HTR-8/SVneo (cell line): ENCODE measurements around the gene PPP6R3.

ENCODE experiments used
- DNase-seq: peaks from one replicate; pipeline ENCODE4 v3.0.0; 2011; ENCODE audit warnings: low spot score, mixed read lengths; ENCODE audit not compliant: insufficient read length
- FAIRE-seq: peaks from 2 replicates; lab custom pipeline; 2011; peaks lifted over from hg19 to GRCh38; lab: Jason Lieb, UNC

Gene PPP6R3

GRCh38 chr11:68481579-68482240 is 21.2 kb downstream of the PPP6R3 start:
- DNase-seq (no peak), FAIRE-seq (no peak)

GRCh38 chr11:68488623-68489022 is 28.1 kb downstream of the PPP6R3 start:
- FAIRE-seq (no peak), DNase-seq (no peak)

DNA sequence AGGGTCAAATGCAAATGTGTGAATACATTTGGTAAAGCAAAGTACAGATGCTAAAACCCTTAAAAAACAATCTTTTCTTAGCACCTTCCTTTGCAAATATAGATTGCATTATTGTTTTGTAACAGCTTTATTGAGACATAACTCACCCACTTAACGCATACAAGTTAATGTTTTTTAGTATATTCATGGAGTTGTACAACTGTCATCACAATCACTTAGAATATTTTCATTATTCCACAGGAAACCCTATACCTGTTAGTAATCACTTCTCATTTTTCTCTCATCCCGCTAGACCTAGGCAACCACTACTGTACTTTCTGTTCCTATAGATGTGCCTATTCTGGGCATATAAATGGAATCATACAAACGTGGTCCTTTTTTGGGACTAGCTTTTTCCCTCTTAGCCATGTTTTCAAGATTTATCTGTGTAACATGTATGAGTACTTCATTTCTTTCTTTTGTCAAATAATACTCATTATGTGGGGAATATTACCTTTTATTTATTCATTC is 34.7 kb downstream of the PPP6R3 start:
- no peak for FAIRE-seq

GRCh38 chr11:68495872-68496271 is 35.3 kb downstream of the PPP6R3 start:
- FAIRE-seq (no peak), DNase-seq (no peak)

More for the DNA sequence above, 34.7 kb downstream of the PPP6R3 start:
- DNase-seq, result no peak

GRCh38 chr11:68497761-68498160 is 37.2 kb downstream of the PPP6R3 start:
- no peak for DNase-seq
- FAIRE-seq, result no peak

- no peak for DNase-seq
These were observed 37.8 kb downstream of the PPP6R3 start for GRCh38 chr11:68498321-68498720.

DNA sequence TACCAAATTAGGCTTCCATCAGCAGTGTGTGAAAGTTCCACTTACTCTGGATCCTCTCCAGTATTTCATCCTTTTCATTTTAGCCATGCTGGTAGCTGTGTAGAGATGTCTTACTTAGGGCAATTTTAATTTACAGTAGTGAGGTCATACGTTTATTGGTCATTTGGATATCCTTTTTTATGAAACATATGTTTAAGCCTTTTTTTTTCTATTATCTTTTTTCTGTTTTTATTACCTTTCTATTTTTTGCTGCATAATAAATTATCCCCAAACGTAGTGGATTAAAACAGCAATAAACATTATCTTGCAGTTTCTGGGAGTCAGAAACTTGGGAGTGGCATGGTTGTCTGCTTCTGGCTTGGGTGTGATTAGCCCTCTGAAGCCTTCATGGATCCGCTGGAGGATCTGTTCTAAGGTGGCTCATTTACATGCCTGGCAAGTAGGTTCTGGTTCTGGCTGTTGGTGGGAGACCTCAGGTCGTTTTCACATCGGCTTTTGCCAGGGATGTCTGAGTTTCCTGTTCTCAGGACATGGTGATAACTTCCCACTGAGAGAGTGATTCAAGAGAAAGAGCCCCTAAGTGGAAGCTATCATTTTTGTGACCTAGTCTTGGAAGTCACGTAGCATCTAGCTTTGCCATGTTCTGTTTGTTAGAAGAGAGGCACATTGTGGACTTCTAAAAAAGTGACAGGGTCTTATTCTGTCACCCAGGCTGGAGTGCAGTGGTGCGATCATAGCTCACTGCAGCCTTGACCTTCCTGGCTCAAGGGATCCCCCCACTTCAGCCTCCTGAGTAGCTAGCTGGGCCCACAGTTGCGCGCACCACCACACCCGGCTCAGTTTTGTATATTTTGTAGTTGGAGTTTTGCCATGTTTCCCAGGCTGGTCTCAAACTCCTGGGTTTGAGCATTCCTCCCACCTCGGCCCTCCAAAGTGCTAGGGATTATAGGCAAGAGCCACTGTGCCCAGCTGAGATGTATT is 38.6 kb downstream of the PPP6R3 start:
- FAIRE-seq (no peak), DNase-seq (no peak)

More at GRCh38 chr11:68498321-68498720, 37.8 kb downstream of the PPP6R3 start:
- FAIRE-seq, result no peak

DNA sequence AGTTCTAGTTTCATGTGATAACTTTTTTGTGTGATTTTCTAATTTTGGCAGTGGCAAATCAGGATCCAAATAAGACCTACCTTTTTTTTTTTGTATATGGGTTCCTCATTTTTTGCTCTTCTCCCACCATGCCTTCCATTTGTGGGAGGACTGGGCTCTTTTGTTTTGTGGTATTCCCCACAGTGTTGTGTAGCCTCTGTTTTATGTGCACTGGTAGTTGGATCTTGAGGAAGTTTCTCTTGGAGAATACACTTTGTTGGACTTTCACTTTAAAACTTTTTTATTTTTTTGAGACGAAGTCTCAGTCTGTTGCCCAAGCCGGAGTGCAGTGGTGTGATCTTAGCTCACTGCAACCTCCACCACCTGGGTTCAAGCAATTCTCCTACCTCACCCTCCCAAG is 39.7 kb downstream of the PPP6R3 start:
- no peak for DNase-seq
- FAIRE-seq, result no peak

DNA sequence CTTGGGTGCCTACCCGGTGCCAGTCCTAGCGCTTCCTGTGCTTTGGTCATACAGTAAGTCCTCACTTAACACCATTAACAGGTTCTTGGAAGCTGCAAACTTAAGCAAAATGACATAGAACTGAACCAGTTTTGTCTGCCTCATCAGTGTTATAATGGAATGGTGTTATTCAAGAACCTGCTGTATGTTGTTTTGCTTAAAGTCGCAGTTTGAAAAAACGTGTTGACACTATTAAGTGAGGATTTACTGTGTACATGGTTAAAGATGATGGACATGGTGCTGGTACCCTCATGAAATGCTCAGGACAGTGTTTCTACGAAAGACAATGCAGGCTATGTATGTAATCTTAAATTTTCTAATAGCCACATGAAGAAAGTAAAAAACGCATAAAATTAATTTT is 41.3 kb downstream of the PPP6R3 start:
- FAIRE-seq, result no peak
- no peak for DNase-seq

DNA sequence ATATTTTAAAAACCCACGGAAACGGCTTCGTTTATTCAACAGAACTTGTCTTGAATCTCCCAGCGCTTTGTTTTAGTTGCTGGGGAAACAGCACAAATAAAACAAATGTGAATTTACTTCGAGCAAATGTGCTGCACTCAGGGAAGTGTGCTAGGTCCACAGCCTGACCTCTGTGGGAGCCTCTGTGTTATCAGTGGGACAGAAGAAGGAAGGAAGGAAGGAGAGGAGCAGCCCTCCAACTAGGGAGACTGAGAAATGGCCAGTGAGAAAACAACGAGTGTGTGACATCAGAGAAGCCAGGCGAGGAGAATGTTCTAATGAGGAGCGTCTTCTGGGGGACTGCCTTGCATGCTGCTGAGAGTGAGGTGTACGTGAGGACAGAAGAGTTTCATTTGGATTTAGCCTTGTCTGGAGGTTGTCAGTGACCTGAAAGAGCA is 42.7 kb downstream of the PPP6R3 start:
- DNase-seq (no peak), FAIRE-seq (no peak)

DNA sequence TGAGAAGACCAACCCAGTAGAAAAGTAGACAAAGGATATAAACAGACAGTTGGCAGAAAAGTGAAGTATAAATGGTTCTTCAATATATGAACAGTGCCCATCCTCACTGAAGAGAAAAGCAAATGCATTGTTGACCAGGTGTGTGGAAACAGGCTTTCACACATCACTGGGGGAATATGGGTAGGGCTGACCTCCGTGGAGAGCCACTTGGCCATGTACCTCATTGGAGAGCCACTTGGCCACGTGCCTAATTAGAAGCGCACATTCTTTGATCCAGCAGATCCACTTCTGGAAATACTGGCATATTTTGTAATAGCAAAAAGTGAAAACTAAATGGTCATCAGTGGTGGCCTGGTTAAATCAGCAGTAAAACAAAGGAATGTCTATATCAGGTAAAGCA is 43.2 kb downstream of the PPP6R3 start:
- DNase-seq (no peak), FAIRE-seq (no peak)

DNA sequence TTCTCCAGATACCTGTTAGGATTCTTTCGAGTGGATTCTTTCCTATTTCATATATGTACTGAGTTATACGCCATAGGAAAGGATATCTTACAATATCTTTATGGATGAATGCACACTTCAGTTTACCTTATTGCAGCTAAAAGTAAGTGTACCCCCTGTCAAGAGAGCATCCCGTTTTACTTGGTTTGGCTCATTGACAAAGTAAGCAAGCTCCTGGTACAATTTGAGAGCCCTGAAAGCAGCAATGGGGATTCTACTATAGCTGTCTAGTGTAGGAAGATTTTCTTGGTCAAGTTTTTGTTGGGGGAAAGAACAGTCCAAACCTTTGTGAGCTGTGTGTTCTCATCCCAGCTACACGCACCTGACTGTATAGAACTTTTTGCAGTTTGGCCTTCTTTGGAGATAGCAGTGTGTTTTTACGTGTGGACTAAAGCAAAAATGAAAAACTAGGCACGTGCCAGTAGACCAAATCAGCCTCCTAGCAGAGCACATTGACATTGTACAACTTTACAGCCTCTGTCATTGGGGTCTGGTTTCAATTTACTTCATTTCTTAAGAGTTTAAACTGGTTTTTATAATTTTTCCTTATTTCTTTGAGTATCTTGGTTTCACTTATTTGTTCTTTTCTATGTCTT is 44.0 kb downstream of the PPP6R3 start:
- no peak for FAIRE-seq
- no peak for DNase-seq

GRCh38 chr11:68505596-68505995 is 45.0 kb downstream of the PPP6R3 start:
- FAIRE-seq, result no peak
- DNase-seq, result no peak

DNA sequence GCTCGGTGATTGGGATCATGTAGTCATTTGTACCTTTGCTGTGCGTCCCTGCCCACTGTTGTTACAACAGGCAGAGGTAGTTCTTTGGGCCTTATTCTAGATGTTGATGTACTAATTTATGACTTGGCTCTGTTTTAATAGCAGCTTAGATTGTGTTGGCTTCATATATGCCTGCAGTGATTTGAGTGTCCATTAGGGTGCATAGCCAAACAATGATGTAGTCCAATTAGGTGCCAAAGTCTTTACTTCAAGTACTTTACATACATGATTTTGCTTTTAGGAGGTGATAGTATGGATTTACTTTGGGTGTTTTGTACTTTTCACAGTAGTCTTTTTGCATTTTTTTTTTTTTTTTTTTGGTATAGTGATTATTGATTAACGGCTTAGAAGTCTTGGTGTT is 46.4 kb downstream of the PPP6R3 start:
- DNase-seq, result no peak
- no peak for FAIRE-seq

DNA sequence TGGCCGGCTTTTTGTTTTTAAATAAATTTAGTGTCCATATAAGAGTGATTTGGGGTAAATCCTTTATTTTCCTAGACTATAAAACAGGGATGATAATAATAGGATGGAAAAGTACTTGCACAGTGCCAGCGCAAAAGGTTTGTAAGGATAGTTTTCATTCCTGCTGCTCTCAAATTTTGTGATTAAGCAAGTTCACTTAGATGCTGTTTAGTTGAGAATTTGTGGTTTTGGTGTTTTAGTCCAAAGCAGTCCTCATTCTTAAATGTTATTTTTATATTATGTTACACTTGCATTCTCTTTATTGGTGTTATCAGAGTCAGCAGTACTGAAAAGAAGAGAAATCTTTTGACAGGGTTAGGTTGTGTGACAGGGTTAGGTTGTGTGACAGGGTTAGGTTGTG is 47.9 kb downstream of the PPP6R3 start:
- DNase-seq (no peak), FAIRE-seq (no peak)

- no peak for FAIRE-seq
These were observed 48.5 kb downstream of the PPP6R3 start for GRCh38 chr11:68509066-68509465.

DNA sequence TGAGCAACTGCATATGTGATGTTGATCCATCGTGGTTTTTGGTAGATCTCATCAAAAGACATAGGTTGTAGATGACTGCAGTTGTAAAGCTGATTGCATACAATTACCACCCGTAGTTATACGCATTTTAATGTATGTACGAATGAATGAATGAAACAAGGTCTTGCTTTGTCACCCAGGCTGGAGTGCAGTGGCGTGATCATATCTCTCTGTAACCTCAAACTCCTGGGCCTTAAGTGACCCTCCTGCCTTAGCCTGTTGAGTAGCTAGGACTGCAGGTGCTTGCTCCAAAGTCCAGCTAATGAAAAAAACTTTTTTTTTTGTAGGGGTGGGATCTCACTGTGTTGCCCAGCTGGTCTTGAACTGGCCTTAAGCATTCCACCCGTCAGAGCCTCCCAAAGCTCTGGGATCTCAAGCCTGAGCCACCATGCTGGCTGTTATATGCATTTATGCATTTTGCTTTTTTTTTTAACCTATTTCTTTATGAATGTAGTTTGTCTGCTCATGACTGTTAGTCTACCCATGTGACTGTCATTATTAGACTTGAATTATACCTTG is 53.5 kb downstream of the PPP6R3 start:
- no peak for FAIRE-seq
- no peak for DNase-seq

More at GRCh38 chr11:68509066-68509465, 48.5 kb downstream of the PPP6R3 start:
- DNase-seq, result no peak

- DNase-seq (no peak), FAIRE-seq (no peak)
These were observed 56.7 kb downstream of the PPP6R3 start for GRCh38 chr11:68517121-68517741.

DNA sequence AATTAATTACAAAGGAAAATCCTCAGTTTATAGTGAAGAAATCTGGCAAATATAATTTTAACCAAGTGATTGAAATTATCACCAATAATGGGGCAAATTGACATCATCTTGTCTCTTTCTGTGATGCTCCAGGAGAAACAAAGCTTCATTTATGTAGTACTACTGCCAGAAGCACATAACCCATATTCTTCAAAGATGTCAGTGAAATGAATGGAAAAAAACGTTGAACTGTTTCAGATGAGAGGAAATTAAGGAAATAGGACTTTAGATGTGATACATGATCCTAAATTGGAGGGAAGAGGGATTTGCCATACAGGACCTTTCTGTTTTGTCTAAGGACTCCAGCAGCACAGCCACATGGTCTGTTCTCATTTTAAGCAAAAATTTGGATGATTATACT is 57.6 kb downstream of the PPP6R3 start:
- FAIRE-seq (no peak), DNase-seq (no peak)
